Colonic mucosa (tissue), 4 donors: Measurements from ENCODE around the gene LEMD1. TPM values are rescaled to one million over a fixed set of nuclear protein-coding genes. Genes with fewer than 3 reads are reported as not detected.
"Not testable (repeated sequence)": the region's sequence is repeated elsewhere in the genome, so short reads cannot be mapped to it uniquely, and the experiment has no call there.

ENCODE experiments used
- DNase-seq: peaks from one replicate; pipeline ENCODE4 v3.0.0-alpha.2; 2020
- H3K27ac ChIP-seq: fragments of 200-600 bp; one replicate; pipeline ENCODE4 v1.8.0; 2021
- H3K27me3 ChIP-seq: fragments of 200-600 bp; one replicate; pipeline ENCODE4 v1.8.0; 2021
- H3K36me3 ChIP-seq: fragments of 200-600 bp; one replicate; pipeline ENCODE4 v1.8.0; 2021
- H3K4me1 ChIP-seq: fragments of 200-600 bp; one replicate; pipeline ENCODE4 v1.8.0; 2021; ENCODE audit warnings: mild to moderate bottlenecking
- H3K4me3 ChIP-seq: fragments of 200-600 bp; one replicate; pipeline ENCODE4 v1.8.0; 2021
- H3K9ac ChIP-seq, 2 donors: one replicate each; pipeline ENCODE4 v1.7.0; 2013; ENCODE audit warnings: control low read depth in 2 of 2, low read depth in 2 of 2, low read length in 2 of 2
- H3K9me3 ChIP-seq: fragments of 200-600 bp; one replicate; pipeline ENCODE4 v1.8.0; 2021
- intact Hi-C: fragments of 100-400 bp; cut with DNase I; formaldehyde crosslinking; loops from one replicate; pipeline ENCODE4 v1.14.1; 2022
- total RNA-seq, 2 donors: library from RNA; stranded (reverse); fragmentation: NEBNext Ultra II Directional in 1 of 2; extraction: Animal tissue kit (Norgen Biotek cat#: 25700) in 1 of 2; gene quantifications; one replicate each; pipeline ENCODE4 v1.2.1, GENCODE V29; 2021
- TF ChIP-seq, protein P1 (sequence below): fragments of 200-600 bp; IDR thresholded peaks from one replicate; pipeline ENCODE4 v1.8.0; 2022; ENCODE audit warnings: antibody characterized with exemption, mild to moderate bottlenecking
- donor health status: healthy.
- donor health status: DM: no; HTN: no; CAD: no.
- donor health status: DM: no; HTN: no; CAD: no.

The LEMD1 gene
- total RNA-seq, 2 donors from 2014 or later, result 0.77 to 1.1 TPM

DNA sequence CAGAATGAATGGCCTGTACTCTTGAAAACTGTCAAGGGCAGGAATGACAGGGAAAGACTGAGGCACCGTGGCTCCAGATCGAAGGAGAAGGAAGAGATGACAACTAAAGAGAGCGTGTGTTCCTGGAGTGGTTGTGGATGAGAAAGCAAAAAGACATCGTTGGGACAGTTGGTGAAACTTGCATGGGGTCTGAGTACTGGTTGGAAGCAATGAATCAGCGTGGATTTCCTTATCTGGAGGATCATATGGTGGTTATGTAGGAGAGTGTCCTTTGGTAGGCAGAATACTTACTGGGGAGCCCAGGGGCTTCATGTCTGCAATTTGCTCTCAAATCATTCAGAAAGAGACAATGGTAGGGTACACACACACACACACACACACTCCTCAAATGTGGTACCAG is 13.9 kb downstream of the LEMD1 start:
- Histone ChIP-seq H3K9ac (no peak overlapping the region), H3K9me3 (no peaks in the 10 kb centered on the region), H3K27ac (no peak overlapping the region), H3K36me3 (no peaks in the 10 kb centered on the region), H3K4me3 (no peak overlapping the region), H3K27me3 (no peaks in the 10 kb centered on the region), H3K4me1 (no peaks in the 10 kb centered on the region)
- intact Hi-C loops, result no loop called here
- TF ChIP-seq, protein P1, sequence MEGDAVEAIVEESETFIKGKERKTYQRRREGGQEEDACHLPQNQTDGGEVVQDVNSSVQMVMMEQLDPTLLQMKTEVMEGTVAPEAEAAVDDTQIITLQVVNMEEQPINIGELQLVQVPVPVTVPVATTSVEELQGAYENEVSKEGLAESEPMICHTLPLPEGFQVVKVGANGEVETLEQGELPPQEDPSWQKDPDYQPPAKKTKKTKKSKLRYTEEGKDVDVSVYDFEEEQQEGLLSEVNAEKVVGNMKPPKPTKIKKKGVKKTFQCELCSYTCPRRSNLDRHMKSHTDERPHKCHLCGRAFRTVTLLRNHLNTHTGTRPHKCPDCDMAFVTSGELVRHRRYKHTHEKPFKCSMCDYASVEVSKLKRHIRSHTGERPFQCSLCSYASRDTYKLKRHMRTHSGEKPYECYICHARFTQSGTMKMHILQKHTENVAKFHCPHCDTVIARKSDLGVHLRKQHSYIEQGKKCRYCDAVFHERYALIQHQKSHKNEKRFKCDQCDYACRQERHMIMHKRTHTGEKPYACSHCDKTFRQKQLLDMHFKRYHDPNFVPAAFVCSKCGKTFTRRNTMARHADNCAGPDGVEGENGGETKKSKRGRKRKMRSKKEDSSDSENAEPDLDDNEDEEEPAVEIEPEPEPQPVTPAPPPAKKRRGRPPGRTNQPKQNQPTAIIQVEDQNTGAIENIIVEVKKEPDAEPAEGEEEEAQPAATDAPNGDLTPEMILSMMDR, result no peak
- DNase-seq, result no peak

DNA sequence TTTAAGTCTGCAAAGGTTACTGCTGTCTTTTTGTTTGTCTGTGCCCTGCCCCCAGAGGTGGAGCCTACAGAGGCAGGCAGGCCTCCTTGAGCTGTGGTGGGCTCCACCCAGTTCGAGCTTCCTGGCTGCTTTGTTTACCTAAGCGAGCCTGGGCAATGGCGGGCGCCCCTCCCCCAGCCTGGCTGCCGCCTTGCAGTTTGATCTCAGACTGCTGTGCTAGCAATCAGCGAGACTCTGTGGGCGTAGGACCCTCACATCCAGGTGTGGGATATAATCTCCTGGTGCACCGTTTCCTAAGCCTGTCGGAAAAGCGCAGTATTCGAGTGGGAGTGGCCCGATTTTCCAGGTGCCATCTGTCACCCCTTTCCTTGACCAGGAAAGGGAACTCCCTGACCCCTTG is 15.6 kb downstream of the LEMD1 start:
- H3K27ac ChIP-seq, H3K36me3 ChIP-seq, H3K27me3 ChIP-seq, H3K9me3 ChIP-seq, intact Hi-C loops, H3K4me3 ChIP-seq, H3K9ac ChIP-seq, DNase-seq, H3K4me1 ChIP-seq: not testable (repeated sequence)

DNA sequence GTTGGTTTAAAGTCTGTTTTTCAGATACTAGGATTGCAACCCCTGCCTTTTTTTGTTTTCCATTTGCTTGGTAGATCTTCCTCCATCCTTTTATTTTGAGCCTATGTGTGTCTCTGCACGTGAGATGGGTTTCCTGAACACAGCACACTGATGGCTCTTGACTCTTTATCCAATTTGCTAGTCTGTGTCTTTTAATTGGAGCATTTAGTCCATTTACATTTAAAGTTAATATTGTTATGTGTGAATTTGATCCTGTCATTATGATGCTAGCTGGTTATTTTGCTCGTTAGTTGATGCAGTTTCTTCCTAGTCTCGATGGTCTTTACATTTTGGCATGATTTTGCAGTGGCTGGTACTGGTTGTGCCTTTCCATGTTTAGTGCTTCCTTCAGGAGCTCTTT is 17.4 kb downstream of the LEMD1 start:
- H3K9me3 ChIP-seq, intact Hi-C loops: not testable (repeated sequence)

DNA sequence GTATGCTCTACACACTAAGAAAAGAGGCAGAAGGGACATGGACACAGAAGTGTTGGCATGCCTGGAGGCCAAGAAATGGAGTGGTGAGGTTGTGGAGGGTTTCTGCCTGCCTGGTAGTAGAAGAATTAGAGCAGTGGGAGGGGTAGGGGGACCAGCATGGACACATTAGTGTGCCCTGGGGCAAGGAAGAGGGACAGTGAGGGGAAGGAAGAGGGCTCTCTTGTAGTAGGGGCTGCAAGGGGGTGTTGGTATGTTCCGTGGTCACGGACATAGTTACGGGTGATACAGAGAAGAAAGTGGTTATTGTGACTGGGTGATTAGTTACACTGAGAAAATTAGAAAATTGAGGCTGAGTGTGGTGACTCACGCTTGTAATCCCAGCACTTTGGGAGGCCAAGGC is 23.3 kb downstream of the LEMD1 start:
- H3K36me3 ChIP-seq, result no peaks in the 10 kb centered on the region
- TF ChIP-seq, protein P1, result no peak
- intact Hi-C loops, result loop anchor here (5.0 to 10.0 kb wide), 2 partner anchors 34 to 126 kb away; no protein-coding TSS in a partner anchor

More for the DNA sequence above, 17.4 kb downstream of the LEMD1 start:
- H3K36me3 ChIP-seq, H3K27ac ChIP-seq, H3K4me1 ChIP-seq, H3K27me3 ChIP-seq, DNase-seq, H3K4me3 ChIP-seq, H3K9ac ChIP-seq: not testable (repeated sequence)

DNA sequence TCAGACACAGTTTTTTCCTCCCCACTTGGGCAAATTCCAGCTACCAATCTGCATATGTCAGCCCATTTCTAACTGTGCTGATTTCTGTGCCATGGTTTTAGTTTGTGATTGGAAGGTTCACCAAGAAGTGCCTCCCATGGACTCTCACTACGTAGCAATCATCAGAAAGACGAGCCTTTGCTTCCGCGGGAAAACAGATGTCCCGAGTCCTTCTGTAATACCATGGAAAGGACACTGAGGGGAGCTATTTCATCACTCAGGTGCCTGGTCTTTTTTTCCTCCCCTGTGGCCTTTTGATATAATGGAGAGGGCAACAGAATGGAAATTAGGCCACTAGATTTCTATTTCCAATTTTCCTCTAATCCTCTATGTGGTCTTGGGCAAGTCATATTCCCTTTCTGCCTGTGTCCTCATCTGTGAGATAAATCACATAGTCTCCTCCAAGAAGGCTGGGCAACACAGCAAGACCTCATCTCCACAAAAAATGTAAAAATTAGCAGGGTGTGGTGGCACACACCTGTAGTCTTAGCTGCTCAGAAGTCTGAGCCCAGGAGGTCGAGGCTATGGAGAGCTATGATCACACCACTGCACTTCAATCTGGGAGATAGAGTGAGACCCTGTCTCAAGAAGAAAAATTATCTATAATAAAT is 24.8 kb downstream of the LEMD1 start:
- intact Hi-C loops, result loop anchor here (1.0 to 10.0 kb wide), 3 partner anchors 35 to 128 kb away; no protein-coding TSS in a partner anchor
- peak; percentile 28 for DNase-seq

More for the DNA sequence above, 23.3 kb downstream of the LEMD1 start:
- no peak overlapping the region for H3K9ac ChIP-seq
- H3K27me3 ChIP-seq, result no peaks in the 10 kb centered on the region
- no peaks in the 10 kb centered on the region for H3K9me3 ChIP-seq
- no peaks in the 10 kb centered on the region for H3K4me1 ChIP-seq
- H3K4me3 ChIP-seq, result no peak overlapping the region
- no peak overlapping the region for H3K27ac ChIP-seq
- DNase-seq, result no peak

DNA sequence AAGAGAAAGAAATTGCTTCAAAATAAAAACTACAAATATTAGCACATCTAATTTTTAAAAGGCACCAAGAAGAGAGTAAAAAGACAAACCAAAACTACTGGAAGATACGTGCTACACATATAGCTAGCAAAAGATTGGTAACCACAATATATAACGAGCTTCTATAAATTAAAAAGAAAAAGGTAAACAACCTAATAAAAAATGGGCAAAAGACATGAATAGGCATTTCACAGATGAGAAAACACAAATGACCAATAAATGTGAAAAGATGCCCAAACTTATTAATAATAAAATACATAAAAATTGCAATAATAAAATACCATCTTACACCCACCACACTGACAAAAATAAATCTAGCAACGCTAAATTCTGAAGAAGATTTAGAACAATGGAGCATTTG is 26.2 kb downstream of the LEMD1 start:
- TF ChIP-seq, protein P1, result no peak
- H3K4me3 ChIP-seq, result no peak overlapping the region
- no peak for DNase-seq
- no peaks in the 10 kb centered on the region for H3K27me3 ChIP-seq
- H3K27ac ChIP-seq, result no peak overlapping the region
- H3K9me3 ChIP-seq, result no peaks in the 10 kb centered on the region
- intact Hi-C loops, result loop anchor here (5.0 to 10.0 kb wide), 2 partner anchors 37 to 129 kb away; no protein-coding TSS in a partner anchor
- no peak overlapping the region for H3K9ac ChIP-seq
- H3K4me1 ChIP-seq, result no peaks in the 10 kb centered on the region
- no peaks in the 10 kb centered on the region for H3K36me3 ChIP-seq

More for the DNA sequence above, 24.8 kb downstream of the LEMD1 start:
- H3K27ac ChIP-seq, result no peak overlapping the region
- TF ChIP-seq, protein P1, result peak; percentile 61
- H3K4me3 ChIP-seq, result no peak overlapping the region
- no peaks in the 10 kb centered on the region for H3K9me3 ChIP-seq
- H3K9ac ChIP-seq, result no peak overlapping the region
- H3K27me3 ChIP-seq, result no peaks in the 10 kb centered on the region
- H3K36me3 ChIP-seq, result no peaks in the 10 kb centered on the region
- no peaks in the 10 kb centered on the region for H3K4me1 ChIP-seq
